ENCODE data around the gene SPINK9.
"Not testable (repeated sequence)": the region's sequence is repeated elsewhere in the genome, so short reads cannot be mapped to it uniquely, and the experiment has no call there.

Gene SPINK9

GRCh38 chr5:148335259-148335658, at the start of gene SPINK9:
Gene SPINK9, plus strand, starts transcription at chr5:148335559. Its CDS starts 55 bp downstream, at chr5:148335614.
- no peak for DNase-seq (ENCODE audit: low spot score)

DNA sequence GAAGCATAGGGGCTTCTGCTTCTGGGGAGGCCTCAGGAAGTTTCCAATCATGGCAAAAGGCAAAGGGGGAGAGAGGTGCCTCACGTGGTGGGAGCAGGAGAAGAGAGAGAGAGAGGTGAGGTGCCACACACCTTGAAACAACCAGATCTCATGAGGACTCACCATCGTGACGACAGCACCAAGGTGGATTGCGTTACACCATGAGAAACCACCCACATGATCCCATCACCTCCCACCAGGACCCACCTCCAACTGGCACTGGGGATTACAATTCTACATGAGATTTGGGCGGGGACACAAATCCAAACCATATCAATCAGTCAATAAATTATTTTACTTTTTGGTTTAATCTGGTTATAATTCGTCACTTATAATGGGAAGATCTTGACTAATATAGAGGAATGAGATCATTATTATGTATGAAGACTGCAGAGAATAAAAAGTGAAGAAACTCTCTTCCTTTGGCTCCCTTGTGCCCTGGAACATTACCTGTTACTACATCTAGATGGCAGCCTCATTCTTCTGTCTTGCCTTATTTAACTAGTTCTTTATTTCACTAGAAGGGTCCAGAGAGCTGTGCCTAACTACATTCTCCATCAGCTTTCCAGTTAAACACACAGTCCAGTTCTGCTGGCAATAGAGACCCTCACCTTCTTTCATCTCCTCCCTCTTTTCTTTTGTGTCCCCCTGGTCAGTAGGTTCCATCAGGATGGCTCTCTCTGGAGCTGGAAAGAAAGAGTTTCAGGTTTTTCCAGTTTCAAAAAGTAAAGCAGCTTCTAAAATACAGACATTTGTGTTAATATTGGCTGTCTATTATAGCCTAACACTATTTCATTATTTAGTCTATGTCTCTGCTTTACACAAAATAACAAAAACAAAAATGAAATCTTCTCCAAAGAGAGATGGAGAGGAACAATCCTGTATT, 44.8 kb upstream of the SPINK9 start:
- DNase-seq (ENCODE audit: low spot score): no peak

- DNase-seq (ENCODE audit: low spot score): no peak
Observed at GRCh38 chr5:148297731-148298130, 37.6 kb upstream of the SPINK9 start.

- DNase-seq (ENCODE audit: low spot score): no peak
Observed at GRCh38 chr5:148306446-148306845, 28.9 kb upstream of the SPINK9 start.

DNA sequence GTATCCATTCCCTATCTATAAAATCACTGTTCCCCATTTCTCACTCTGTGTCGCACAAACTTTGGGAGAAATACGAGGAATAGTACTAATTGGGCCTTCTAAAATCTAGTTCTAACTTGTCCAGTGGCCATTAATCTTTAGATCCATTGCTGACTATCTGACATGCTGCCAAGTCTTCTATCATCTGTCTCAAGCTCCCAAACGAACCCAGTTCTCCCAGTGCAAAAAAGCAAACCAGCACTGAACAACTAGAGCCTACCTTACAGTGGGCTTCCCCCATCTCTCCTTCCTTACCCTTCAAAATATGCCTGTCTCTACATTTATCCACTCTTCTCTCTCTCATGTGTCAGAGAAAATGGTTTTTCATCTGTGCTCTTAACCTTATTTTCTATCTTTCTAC, 26.3 kb upstream of the SPINK9 start:
- DNase-seq (ENCODE audit: low spot score): no peak

- no peak for DNase-seq (ENCODE audit: low spot score)
Observed at GRCh38 chr5:148309746-148310145, 25.6 kb upstream of the SPINK9 start.

DNA sequence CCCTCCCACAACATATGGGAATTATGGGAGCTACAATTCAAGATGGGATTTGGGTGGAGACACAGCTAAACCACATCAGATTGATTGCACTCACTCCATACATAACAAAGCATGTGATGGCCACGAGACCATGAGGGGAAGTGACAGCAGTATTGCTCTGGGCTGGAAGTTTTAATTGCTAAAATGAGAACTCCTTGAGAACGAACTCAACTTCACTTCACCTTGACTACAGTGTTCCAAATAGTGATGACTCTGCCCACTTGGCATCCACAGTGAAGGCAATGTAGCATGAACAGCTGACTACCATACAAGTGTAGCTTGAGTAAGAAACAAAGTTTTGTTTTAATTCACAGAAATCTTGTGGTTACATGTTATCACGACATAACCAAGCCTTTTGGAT, 23.9 kb upstream of the SPINK9 start:
- no peak for DNase-seq (ENCODE audit: low spot score)

- DNase-seq (ENCODE audit: low spot score): no peak
Observed at GRCh38 chr5:148312153-148312552, 23.2 kb upstream of the SPINK9 start, which contains the start of gene SPINK7. Gene SPINK7, plus strand, starts transcription at chr5:148312423. Its CDS starts 61 bp downstream, at chr5:148312484.

GRCh38 chr5:148314187-148314586, 21.2 kb upstream of the SPINK9 start:
- DNase-seq (ENCODE audit: low spot score): no peak

GRCh38 chr5:148314731-148315130, 20.6 kb upstream of the SPINK9 start:
- no peak for DNase-seq (ENCODE audit: low spot score)

DNA sequence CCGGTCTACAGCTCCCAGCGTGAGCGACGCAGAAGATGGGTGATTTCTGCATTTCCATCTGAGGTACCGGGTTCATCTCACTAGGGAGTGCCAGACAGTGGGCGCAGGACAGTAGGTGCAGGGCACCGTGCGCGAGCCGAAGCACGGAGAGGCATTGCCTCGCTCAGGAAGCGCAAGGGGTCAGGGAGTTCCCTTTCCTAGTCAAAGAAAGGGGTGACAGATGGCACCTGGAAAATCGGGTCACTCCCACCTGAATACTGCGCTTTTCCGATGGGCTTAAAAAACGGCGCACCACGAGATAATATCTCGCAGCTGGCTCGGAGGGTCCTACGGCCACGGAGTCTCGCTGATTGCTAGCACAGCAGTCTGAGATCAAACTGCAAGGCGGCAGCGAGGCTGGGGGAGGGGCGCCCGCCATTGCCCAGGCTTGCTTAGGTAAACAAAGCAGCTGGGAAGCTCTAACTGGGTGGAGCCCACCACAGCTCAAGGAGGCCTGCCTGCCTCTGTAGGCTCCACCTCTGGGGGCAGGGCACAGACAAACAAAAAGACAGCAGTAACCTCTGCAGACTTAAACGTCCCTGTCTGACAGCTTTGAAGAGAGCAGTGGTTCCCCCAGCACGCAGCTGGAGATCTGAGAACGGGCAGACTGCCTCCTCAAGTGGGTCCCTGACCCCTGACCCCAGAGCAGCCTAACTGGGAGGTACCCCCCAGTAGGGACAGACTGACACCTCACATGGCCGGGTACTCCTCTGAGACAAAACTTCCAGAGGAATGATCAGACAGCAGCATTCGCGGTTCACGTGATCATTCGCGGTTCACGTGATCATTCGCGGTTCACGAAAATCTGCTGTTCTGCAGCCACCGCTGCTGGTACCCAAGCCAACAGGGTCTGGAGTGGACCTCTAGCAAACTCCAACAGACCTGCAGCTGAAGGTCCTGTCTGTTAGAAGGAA, 15.1 kb upstream of the SPINK9 start:
- DNase-seq (ENCODE audit: low spot score): not testable (repeated sequence)

- no peak for DNase-seq (ENCODE audit: low spot score)
Observed at GRCh38 chr5:148333262-148333849, 2.0 kb upstream of the SPINK9 start.

DNA sequence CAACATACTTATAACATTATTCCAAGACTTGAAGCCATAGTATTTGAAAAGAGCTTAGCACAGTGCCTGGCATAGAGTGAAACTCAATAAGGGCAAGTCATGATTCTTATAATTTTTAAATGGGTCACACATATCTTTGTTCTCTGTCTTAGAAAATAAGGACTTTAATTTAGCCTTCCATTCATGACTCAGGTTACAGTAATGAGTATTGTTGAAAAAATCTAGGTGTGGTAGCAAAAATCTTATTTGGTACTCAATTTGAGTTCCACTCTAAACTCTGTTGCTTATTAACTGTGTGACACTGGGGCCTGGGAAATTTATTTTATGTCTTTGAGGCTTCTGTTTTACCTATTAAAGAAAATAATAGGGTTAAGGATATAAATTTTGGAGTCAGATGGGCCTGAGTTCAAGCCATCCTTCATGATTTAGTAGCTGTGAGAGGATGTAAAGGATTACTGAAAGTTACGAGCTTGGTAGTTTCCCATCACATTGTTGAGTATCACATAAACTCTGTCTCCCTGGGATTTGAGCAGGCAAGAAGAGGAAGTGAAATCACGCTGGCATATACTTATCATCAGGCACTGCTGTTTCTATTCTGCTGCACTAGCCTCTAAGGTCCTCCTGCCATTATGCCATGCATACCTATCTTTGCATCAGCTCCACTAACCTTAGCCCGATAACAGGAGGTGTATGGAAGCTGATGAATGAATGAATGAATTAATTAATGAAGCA, 1.5 kb downstream of the SPINK9 start:
- no peak for DNase-seq (ENCODE audit: low spot score)

DNA sequence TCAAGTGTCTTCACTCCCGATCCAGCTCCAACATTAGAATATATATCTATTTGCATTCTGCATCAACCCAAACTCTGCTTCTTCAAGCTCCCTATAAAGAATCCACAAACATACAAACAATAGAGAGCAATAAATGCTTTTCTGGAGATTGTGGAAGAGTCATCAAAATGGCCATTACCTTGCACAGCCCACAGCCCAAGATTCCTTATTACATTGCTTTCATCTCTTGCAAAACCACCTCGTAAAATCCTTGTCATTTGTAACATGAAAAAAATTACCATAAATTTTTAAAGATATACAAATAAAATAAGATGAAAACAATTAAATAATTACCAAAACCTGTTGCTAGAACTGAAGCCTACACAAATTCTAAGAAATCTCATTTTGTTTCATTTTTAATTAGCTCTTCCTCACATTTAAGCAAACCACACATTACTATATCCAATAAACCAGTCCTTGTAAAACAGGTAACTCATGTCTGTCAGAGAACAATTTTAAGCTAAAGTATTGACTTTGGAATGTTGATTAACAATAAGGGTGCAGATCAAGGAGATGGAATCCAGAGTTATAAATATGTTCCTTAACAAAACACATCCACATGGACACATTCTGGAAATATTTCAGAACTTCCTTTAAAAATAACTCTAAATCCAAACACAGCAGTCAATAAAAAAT, 7.1 kb downstream of the SPINK9 start:
- no peak for DNase-seq (ENCODE audit: low spot score)

- DNase-seq (ENCODE audit: low spot score): no peak
Observed at GRCh38 chr5:148343046-148343407, 7.7 kb downstream of the SPINK9 start.

GRCh38 chr5:148343603-148344487, 8.5 kb downstream of the SPINK9 start:
- DNase-seq (ENCODE audit: low spot score): no peak

DNA sequence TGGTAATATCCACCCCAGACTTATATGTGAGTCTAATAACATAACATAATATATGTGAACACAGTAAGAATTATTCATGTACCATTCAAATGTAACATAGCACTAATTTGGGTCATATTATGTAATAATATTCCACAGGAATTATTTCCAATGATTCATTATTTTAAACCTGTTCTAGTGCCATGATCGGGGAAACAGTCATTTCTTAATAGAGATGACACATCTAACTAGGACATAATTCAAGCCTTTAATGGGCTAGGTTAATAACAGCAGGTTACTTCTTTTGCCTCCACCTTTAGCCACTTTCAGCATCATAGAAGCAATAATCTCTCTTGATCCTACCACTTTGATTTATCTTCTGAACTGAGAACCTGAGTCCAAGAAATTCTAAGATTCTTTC, 12.3 kb downstream of the SPINK9 start:
- no peak for DNase-seq (ENCODE audit: low spot score)

- no peak for DNase-seq (ENCODE audit: low spot score)
Observed at GRCh38 chr5:148352696-148353095, 17.3 kb downstream of the SPINK9 start.

- no peak for DNase-seq (ENCODE audit: low spot score)
Observed at GRCh38 chr5:148353634-148354033, 18.3 kb downstream of the SPINK9 start.

GRCh38 chr5:148364343-148364742, 29.0 kb downstream of the SPINK9 start:
- DNase-seq (ENCODE audit: low spot score): no peak

Data from germinal center (tissue), 1 donor.